Keratinocyte (primary cell): ENCODE results near the gene DRD3. TPM values are rescaled to one million over a fixed set of nuclear protein-coding genes. Genes with fewer than 3 reads are reported as not detected.

ENCODE experiments used
- DNase-seq: peaks from one replicate; pipeline ENCODE4 v3.0.0-alpha.2; 2011; ENCODE audit warnings: low read depth, missing footprints, low spot score
- FAIRE-seq: peaks from 2 replicates; lab custom pipeline; 2011; peaks lifted over from hg19 to GRCh38; lab: Jason Lieb, UNC
- H2AFZ ChIP-seq: 2 replicates; pipeline ENCODE4 v1.6.0; 2012; ENCODE audit warnings: low read length, control low read depth, inconsistent platforms; ENCODE audit not compliant: control insufficient read depth
- H3K27ac ChIP-seq: 2 replicates; pipeline ENCODE4 v1.5.1; 2011; ENCODE audit warnings: low read length; ENCODE audit not compliant: control insufficient read depth, insufficient read depth
- H3K27me3 ChIP-seq: 3 replicates; pipeline ENCODE4 v1.6.0; 2011; ENCODE audit warnings: low read length; ENCODE audit not compliant: control insufficient read depth, insufficient read depth; ENCODE audit errors: extremely low read depth
- H3K36me3 ChIP-seq, 2 experiments: 2 replicates in 1 of 2; 3 replicates in 1 of 2; pipeline ENCODE4 v1.5.1; 2011; ENCODE audit warnings: low read length in 2 of 2, mild to moderate bottlenecking in 1 of 2; ENCODE audit not compliant: control insufficient read depth in 2 of 2, insufficient read depth in 2 of 2; ENCODE audit errors: extremely low read depth in 1 of 2
- H3K4me1 ChIP-seq: 3 replicates; pipeline ENCODE4 v1.5.1; 2011; ENCODE audit warnings: low read length; ENCODE audit not compliant: control insufficient read depth, insufficient read depth; ENCODE audit errors: extremely low read depth
- H3K4me2 ChIP-seq: 3 replicates; pipeline ENCODE4 v1.6.0; 2011; ENCODE audit warnings: low read depth, low read length; ENCODE audit not compliant: control insufficient read depth, insufficient read depth; ENCODE audit errors: extremely low read depth
- H3K4me3 ChIP-seq, 3 experiments: fragments of 200-600 bp in 1 of 3; sonication (generic) in 1 of 3; 2 replicates in 2 of 3; 3 replicates in 1 of 3; pipeline ENCODE4 v1.5.1; 2011 to 2016; ENCODE audit warnings: low read length in 3 of 3, mild to moderate bottlenecking in 3 of 3, control low read depth in 2 of 3, inconsistent platforms in 1 of 3, low read depth in 1 of 3, mixed read lengths in 1 of 3, mixed run types in 1 of 3, moderate library complexity in 1 of 3; ENCODE audit not compliant: control insufficient read depth in 2 of 3, insufficient read depth in 2 of 3; ENCODE audit errors: extremely low read depth in 1 of 3
- H3K79me2 ChIP-seq: 2 replicates; pipeline ENCODE4 v1.6.0; 2012; ENCODE audit warnings: low read length; ENCODE audit not compliant: control insufficient read depth, insufficient read depth
- H3K9ac ChIP-seq: 3 replicates; pipeline ENCODE4 v1.6.0; 2011; ENCODE audit warnings: low read length; ENCODE audit not compliant: control insufficient read depth, insufficient read depth; ENCODE audit errors: extremely low read depth
- H3K9me1 ChIP-seq: 3 replicates; pipeline ENCODE4 v1.6.0; 2011; ENCODE audit warnings: low read length; ENCODE audit not compliant: control insufficient read depth, insufficient read depth; ENCODE audit errors: extremely low read depth
- H3K9me3 ChIP-seq: 2 replicates; pipeline ENCODE4 v1.5.1; 2012; ENCODE audit warnings: low read depth, low read length; ENCODE audit not compliant: control insufficient read depth
- H4K20me1 ChIP-seq: 3 replicates; pipeline ENCODE4 v1.6.0; 2011; ENCODE audit warnings: low read length; ENCODE audit not compliant: control insufficient read depth, insufficient read depth; ENCODE audit errors: extremely low read depth
- EZH2 ChIP-seq: IDR thresholded peaks from one replicate; pipeline ENCODE4 v1.6.1; 2012; ENCODE audit warnings: inconsistent platforms, mild to moderate bottlenecking, low read length, moderate library complexity
- dilution Hi-C: fragments of 300-500 bp; cut with MboI; formaldehyde crosslinking; loops from one replicate; pipeline ENCODE4 v1.7.0; 2020; ENCODE audit warnings: low sequenced_read_pairs; ENCODE audit not compliant: extremely low pct_ligation_motif_present
- polyA plus RNA-seq, 5 experiments: library from polyadenylated mRNA; depleted of rRNA in 3 of 5; stranded (reverse) in 3 of 5; stranded (forward) in 1 of 5; unstranded in 1 of 5; fragments of >200 nt; gene quantifications; 1 replicate in 1 of 5; 2 replicates in 3 of 5; 3 replicates in 1 of 5; pipeline versions ENCODE4 v1.2.1 to v1.2.3, GENCODE V29; 2011 to 2012; ENCODE audit warnings: missing spikeins in 2 of 5, low read depth in 1 of 5, low replicate concordance in 1 of 5
- TF ChIP-seq, protein P1 (sequence below), 3 experiments: IDR thresholded peaks in 1 of 3; conservative IDR thresholded peaks in 1 of 3; optimal IDR thresholded peaks in 1 of 3; 2 replicates in 2 of 3; 3 replicates in 1 of 3; pipeline versions ENCODE3 to v1.5.1; 2011; ENCODE audit warnings: low read length in 3 of 3, mild to moderate bottlenecking in 3 of 3, moderate library complexity in 2 of 3, control low read depth in 1 of 3, inconsistent platforms in 1 of 3; ENCODE audit not compliant: insufficient read depth in 2 of 3; ENCODE audit errors: extremely low read depth in 1 of 3

The DRD3 gene
- polyA plus RNA-seq, 1 donor (not counting 4 experiments of a cell fraction or from before 2014, with no cell fraction given): not detected

DNA sequence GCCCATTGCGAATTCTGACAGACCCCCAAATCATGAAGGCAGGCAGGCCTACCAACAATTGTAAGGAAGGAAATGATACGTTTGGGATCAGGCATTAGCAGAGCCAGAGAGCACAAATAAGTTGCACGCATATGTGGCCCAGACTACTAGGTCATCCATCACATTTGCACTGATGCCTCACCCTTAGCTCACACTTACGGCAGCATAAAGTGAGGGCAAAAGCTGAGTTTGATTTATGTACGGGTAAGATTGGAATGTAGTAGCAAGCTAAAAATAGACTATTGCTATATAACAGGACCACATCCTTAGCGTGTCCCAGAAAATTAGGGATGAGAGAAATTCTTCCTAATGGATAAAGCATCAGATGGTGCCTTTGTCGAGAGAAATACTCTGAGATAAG, 63.7 kb downstream of the DRD3 start:
- DNase-seq: no peak
- Histone ChIP-seq H3K27ac (no peak overlapping the region), H4K20me1 (no peaks in the 10 kb centered on the region), H3K9me3 (no peaks in the 10 kb centered on the region), H3K9me1 (no peaks in the 10 kb centered on the region), H3K36me3 (no peaks in the 10 kb centered on the region), H3K27me3 (no peaks in the 10 kb centered on the region), H3K4me3 (no peak overlapping the region), H3K4me1 (no peaks in the 10 kb centered on the region), H3K4me2 (no peak overlapping the region), H3K9ac (no peak overlapping the region), H3K79me2 (no peaks in the 10 kb centered on the region), H2AFZ (no peak overlapping the region)
- dilution Hi-C loops: no loop called here
- no peak for FAIRE-seq
- TF ChIP-seq, protein P1, sequence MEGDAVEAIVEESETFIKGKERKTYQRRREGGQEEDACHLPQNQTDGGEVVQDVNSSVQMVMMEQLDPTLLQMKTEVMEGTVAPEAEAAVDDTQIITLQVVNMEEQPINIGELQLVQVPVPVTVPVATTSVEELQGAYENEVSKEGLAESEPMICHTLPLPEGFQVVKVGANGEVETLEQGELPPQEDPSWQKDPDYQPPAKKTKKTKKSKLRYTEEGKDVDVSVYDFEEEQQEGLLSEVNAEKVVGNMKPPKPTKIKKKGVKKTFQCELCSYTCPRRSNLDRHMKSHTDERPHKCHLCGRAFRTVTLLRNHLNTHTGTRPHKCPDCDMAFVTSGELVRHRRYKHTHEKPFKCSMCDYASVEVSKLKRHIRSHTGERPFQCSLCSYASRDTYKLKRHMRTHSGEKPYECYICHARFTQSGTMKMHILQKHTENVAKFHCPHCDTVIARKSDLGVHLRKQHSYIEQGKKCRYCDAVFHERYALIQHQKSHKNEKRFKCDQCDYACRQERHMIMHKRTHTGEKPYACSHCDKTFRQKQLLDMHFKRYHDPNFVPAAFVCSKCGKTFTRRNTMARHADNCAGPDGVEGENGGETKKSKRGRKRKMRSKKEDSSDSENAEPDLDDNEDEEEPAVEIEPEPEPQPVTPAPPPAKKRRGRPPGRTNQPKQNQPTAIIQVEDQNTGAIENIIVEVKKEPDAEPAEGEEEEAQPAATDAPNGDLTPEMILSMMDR (optimal IDR thresholded peaks at IDR 0.05 in 1 of 3, IDR thresholded peaks at IDR 0.05 in 1 of 3, conservative IDR thresholded peaks at IDR 0.05 in 1 of 3; ENCODE audit: extremely low read depth in 1 of 3, insufficient read depth in 2 of 3, low read length in 3 of 3): no peak

DNA sequence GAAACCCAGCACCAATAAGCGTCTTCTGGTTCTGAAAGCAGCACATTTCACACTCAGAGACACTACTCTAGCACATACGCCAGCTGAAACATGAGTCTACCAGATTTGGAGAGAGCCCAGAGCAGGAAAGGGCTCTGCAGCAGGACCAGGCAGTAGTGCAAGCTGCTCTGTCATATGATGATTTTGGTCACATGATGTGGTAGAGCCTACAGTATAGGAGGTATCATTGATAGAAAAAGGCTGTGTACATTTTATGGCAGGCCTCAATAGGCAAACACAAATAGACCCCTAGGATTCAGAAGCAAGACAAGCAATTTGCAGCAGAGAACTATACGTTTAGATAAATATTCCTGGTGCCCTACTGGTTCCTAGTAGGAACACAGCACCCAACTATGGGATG, 64.1 kb downstream of the DRD3 start:
- no peak for DNase-seq
- H3K79me2 ChIP-seq: no peaks in the 10 kb centered on the region
- no peak overlapping the region for H3K27ac ChIP-seq
- H3K9me3 ChIP-seq: no peaks in the 10 kb centered on the region
- no peak overlapping the region for H3K4me2 ChIP-seq
- no peak overlapping the region for H3K4me3 ChIP-seq
- no peaks in the 10 kb centered on the region for H3K27me3 ChIP-seq
- H3K9me1 ChIP-seq: no peaks in the 10 kb centered on the region
- dilution Hi-C loops: no loop called here
- no peak for FAIRE-seq
- no peaks in the 10 kb centered on the region for H3K36me3 ChIP-seq
- H4K20me1 ChIP-seq: no peaks in the 10 kb centered on the region
- no peak overlapping the region for H3K9ac ChIP-seq
- H2AFZ ChIP-seq: no peak overlapping the region
- no peaks in the 10 kb centered on the region for H3K4me1 ChIP-seq
- TF ChIP-seq, protein P1 (optimal IDR thresholded peaks at IDR 0.05 in 1 of 3, IDR thresholded peaks at IDR 0.05 in 1 of 3, conservative IDR thresholded peaks at IDR 0.05 in 1 of 3; ENCODE audit: extremely low read depth in 1 of 3, insufficient read depth in 2 of 3, low read length in 3 of 3): no peak
- no peak for TF ChIP-seq EZH2
